SK-N-SH treated with all-trans-retinoic acid at 6 μM for 48 hours (cell line): ENCODE measurements around the gene ZC4H2.

ENCODE experiments used
- ATAC-seq: fragments of 200-7000 bp; cut with Tn5 transposase; 3 replicates; pipeline ENCODE4 v1.9.1; 2020; ENCODE audit warnings: mild to moderate bottlenecking, moderate library complexity
- ARNTL ChIP-seq: fragments of 450-650 bp; formaldehyde crosslinking; IDR thresholded peaks from 2 replicates; pipeline ENCODE4 v1.5.0; 2020; ENCODE audit warnings: low read depth, mild to moderate bottlenecking, moderate library complexity, borderline replicate concordance
- BACH2 ChIP-seq: fragments of 250-450 bp; sonication (Bioruptor Pico); IDR thresholded peaks from 2 replicates; pipeline ENCODE4 v1.9.0; 2021; ENCODE audit warnings: mild to moderate bottlenecking, borderline replicate concordance
- CSDC2 ChIP-seq: fragments of 250-450 bp; sonication (Bioruptor Pico); IDR thresholded peaks from 2 replicates; pipeline ENCODE4 v1.5.0; 2020; ENCODE audit warnings: mild to moderate bottlenecking, moderate library complexity
- ESRRG ChIP-seq: fragments of 250-450 bp; sonication (Bioruptor Pico); IDR thresholded peaks from 2 replicates; pipeline ENCODE4 v1.6.1; 2021; ENCODE audit warnings: mild to moderate bottlenecking
- GLIS3 ChIP-seq: fragments of 250-450 bp; sonication (Bioruptor Pico); IDR thresholded peaks from 2 replicates; pipeline ENCODE4 v1.5.0; 2020; ENCODE audit warnings: mild to moderate bottlenecking, moderate library complexity
- ISL1 ChIP-seq: fragments of 250-450 bp; sonication (Bioruptor Pico); IDR thresholded peaks from 2 replicates; pipeline ENCODE4 v2.1.2; 2022; ENCODE audit warnings: mild to moderate bottlenecking, moderate library complexity
- OSR1 ChIP-seq: fragments of 250-450 bp; sonication (Bioruptor Pico); IDR thresholded peaks from 2 replicates; pipeline ENCODE4 v1.8.0; 2022; ENCODE audit warnings: moderate library complexity, mild to moderate bottlenecking, inconsistent platforms
- SNAI2 ChIP-seq: fragments of 250-450 bp; sonication (Bioruptor Pico); IDR thresholded peaks from 2 replicates; pipeline ENCODE4 v1.5.0; 2020; ENCODE audit warnings: mild to moderate bottlenecking, moderate library complexity
- TCF4 ChIP-seq: fragments of 250-450 bp; sonication (Bioruptor Pico); IDR thresholded peaks from 2 replicates; pipeline ENCODE4 v1.8.0; 2021; ENCODE audit warnings: mild to moderate bottlenecking, moderate library complexity, borderline replicate concordance
- ZC3H10 ChIP-seq: fragments of 250-450 bp; sonication (Bioruptor Pico); IDR thresholded peaks from 2 replicates; pipeline ENCODE4 v1.5.1; 2021; ENCODE audit warnings: mild to moderate bottlenecking, moderate library complexity
- ZFP3 ChIP-seq: fragments of 250-450 bp; sonication (Bioruptor Pico); IDR thresholded peaks from 2 replicates; pipeline ENCODE4 v1.5.0; 2020; ENCODE audit warnings: mild to moderate bottlenecking, moderate library complexity
- ZNF565 ChIP-seq: fragments of 450-650 bp; formaldehyde crosslinking; conservative IDR thresholded peaks from 2 replicates; pipeline ENCODE4 v1.5.0; 2020; ENCODE audit warnings: low read depth, mild to moderate bottlenecking, moderate library complexity
- ZNF70 ChIP-seq: fragments of 450-650 bp; formaldehyde crosslinking; IDR thresholded peaks from 2 replicates; pipeline ENCODE4 v1.5.0; 2020; ENCODE audit warnings: mild to moderate bottlenecking, moderate library complexity
- ZNF8 ChIP-seq: fragments of 450-650 bp; formaldehyde crosslinking; IDR thresholded peaks from 2 replicates; pipeline ENCODE4 v1.5.0; 2020; ENCODE audit warnings: mild to moderate bottlenecking, moderate library complexity
- TF ChIP-seq, protein P1 (sequence below): fragments of 250-450 bp; sonication (Bioruptor Pico); IDR thresholded peaks from 2 replicates; pipeline ENCODE4 v1.5.1; 2020; ENCODE audit warnings: low read depth, mild to moderate bottlenecking, moderate library complexity
- TF ChIP-seq, protein P2 (sequence below): fragments of 250-450 bp; sonication (Bioruptor Pico); IDR thresholded peaks from 2 replicates; pipeline ENCODE4 v1.5.1; 2021; ENCODE audit warnings: mild to moderate bottlenecking, moderate library complexity
- TF ChIP-seq, protein P3 (sequence below): fragments of 250-450 bp; sonication (Bioruptor Pico); IDR thresholded peaks from 2 replicates; pipeline ENCODE4 v1.8.0; 2021; ENCODE audit warnings: low read depth, mild to moderate bottlenecking, moderate library complexity, borderline replicate concordance
- TF ChIP-seq, protein P4 (sequence below): fragments of 250-450 bp; sonication (Bioruptor Pico); IDR thresholded peaks from 2 replicates; pipeline ENCODE4 v1.5.0; 2020; ENCODE audit warnings: mild to moderate bottlenecking, moderate library complexity
- TF ChIP-seq, protein P5 (sequence below): fragments of 250-450 bp; sonication (Bioruptor Pico); IDR thresholded peaks from 2 replicates; pipeline ENCODE4 v1.8.0; 2020; ENCODE audit warnings: mild to moderate bottlenecking, moderate library complexity, borderline replicate concordance

ZC4H2 gene, protein sequence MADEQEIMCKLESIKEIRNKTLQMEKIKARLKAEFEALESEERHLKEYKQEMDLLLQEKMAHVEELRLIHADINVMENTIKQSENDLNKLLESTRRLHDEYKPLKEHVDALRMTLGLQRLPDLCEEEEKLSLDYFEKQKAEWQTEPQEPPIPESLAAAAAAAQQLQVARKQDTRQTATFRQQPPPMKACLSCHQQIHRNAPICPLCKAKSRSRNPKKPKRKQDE

DNA sequence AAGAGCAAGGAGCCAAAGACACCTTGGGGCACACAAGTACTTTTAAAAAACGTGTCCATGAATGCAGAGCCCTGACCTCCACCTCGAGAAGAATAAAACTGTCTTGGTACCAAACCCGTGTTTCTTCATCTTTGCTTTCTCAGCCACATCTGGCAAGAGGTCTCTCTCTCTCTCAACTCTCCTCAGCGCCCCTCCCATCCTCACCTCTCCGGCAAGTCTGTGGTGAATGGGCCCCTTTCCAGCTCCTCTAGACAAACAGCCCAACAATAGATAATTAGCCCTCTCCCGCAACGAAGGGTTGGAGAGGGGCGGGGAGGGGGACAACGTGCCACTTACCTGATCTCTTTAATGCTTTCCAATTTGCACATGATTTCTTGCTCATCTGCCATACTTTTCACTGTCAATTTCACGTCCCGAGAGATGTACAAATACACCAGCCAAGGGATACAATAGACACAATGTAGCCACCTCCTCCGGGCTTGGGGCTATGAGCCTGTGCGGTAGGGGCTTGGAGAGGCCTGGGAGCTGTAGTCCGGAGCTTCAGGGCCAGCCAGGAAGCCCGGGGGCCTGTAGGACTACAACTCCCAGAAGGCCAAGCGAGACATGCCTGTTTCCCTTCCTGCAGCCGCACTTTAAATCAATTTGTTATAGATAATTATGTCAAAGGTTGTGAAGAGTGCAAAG lies at the start of gene ZC4H2:
Gene ZC4H2 (minus strand): TSS at position 462 of the 684 bp plus-strand sequence. CDS start 73 bp downstream, at position 389.
- ATAC-seq = peak; percentile 100

DNA sequence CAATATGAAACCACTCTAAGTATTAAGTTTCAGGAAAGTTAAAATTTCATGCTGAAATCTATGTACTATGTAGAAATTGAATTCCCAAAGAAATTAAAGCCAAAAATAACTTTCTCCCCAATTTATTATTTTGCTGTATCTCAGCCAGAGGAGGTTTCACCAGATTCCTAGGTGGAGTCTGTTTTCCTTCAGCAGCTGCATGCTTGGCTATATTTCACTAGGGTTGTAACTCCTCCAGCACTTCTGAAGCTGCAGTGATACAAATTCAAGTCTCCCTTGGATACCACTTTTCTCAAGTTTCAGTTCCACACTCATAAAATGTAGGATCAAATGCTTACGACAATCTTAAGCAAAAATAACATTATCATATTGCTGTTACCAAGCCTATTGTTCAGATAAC lies 41.2 kb upstream of the ZC4H2 start:
- ATAC-seq = no peak
- no peak for TF ChIP-seq SNAI2
- no peak for TF ChIP-seq TCF4 (CRISPR knock-in tag)

More for the DNA sequence above, at the start of gene ZC4H2:
- TF ChIP-seq, protein P1, sequence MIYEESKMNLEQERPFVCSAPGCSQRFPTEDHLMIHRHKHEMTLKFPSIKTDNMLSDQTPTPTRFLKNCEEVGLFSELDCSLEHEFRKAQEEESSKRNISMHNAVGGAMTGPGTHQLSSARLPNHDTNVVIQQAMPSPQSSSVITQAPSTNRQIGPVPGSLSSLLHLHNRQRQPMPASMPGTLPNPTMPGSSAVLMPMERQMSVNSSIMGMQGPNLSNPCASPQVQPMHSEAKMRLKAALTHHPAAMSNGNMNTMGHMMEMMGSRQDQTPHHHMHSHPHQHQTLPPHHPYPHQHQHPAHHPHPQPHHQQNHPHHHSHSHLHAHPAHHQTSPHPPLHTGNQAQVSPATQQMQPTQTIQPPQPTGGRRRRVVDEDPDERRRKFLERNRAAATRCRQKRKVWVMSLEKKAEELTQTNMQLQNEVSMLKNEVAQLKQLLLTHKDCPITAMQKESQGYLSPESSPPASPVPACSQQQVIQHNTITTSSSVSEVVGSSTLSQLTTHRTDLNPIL = no peak
- TF ChIP-seq ZNF70 (CRISPR knock-in tag) = no peak
- no peak for TF ChIP-seq GLIS3 (CRISPR knock-in tag)
- no peak for TF ChIP-seq ZFP3

DNA sequence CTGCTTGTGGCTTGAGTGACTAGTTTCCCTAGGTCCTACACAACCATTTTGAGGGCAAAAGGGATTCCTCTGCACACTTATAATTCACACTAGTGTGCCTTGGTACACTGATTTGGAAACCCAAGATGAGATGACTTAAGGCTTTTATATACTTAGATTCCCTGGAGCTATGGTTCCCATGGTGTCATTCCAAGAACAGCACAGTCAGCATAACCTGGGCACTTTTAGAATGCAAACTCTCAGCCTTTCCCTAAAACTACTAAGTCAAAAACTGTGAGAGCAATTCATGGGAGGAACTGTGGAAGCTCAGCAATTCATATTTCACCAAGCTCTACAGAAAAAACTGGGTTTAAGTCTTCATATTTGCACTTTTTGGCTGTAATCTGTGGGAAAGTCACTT lies 38.0 kb upstream of the ZC4H2 start:
- no peak for ATAC-seq
- TF ChIP-seq CSDC2 (no peak), BACH2 (CRISPR knock-in tag) (no peak), TCF4 (CRISPR knock-in tag) (no peak), GLIS3 (CRISPR knock-in tag) (no peak), ZNF565 (CRISPR knock-in tag) (no peak), ISL1 (CRISPR knock-in tag) (no peak), ZNF8 (CRISPR knock-in tag) (no peak), OSR1 (CRISPR knock-in tag) (no peak), ESRRG (CRISPR knock-in tag) (no peak)
- TF ChIP-seq, protein P2, sequence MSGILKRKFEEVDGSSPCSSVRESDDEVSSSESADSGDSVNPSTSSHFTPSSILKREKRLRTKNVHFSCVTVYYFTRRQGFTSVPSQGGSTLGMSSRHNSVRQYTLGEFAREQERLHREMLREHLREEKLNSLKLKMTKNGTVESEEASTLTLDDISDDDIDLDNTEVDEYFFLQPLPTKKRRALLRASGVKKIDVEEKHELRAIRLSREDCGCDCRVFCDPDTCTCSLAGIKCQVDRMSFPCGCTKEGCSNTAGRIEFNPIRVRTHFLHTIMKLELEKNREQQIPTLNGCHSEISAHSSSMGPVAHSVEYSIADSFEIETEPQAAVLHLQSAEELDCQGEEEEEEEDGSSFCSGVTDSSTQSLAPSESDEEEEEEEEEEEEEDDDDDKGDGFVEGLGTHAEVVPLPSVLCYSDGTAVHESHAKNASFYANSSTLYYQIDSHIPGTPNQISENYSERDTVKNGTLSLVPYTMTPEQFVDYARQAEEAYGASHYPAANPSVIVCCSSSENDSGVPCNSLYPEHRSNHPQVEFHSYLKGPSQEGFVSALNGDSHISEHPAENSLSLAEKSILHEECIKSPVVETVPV (CRISPR knock-in tag) = no peak
- TF ChIP-seq, protein P3, sequence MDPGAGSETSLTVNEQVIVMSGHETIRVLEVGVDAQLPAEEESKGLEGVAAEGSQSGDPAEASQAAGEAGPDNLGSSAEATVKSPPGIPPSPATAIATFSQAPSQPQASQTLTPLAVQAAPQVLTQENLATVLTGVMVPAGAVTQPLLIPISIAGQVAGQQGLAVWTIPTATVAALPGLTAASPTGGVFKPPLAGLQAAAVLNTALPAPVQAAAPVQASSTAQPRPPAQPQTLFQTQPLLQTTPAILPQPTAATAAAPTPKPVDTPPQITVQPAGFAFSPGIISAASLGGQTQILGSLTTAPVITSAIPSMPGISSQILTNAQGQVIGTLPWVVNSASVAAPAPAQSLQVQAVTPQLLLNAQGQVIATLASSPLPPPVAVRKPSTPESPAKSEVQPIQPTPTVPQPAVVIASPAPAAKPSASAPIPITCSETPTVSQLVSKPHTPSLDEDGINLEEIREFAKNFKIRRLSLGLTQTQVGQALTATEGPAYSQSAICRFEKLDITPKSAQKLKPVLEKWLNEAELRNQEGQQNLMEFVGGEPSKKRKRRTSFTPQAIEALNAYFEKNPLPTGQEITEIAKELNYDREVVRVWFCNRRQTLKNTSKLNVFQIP (CRISPR knock-in tag) = no peak
- TF ChIP-seq, protein P4, sequence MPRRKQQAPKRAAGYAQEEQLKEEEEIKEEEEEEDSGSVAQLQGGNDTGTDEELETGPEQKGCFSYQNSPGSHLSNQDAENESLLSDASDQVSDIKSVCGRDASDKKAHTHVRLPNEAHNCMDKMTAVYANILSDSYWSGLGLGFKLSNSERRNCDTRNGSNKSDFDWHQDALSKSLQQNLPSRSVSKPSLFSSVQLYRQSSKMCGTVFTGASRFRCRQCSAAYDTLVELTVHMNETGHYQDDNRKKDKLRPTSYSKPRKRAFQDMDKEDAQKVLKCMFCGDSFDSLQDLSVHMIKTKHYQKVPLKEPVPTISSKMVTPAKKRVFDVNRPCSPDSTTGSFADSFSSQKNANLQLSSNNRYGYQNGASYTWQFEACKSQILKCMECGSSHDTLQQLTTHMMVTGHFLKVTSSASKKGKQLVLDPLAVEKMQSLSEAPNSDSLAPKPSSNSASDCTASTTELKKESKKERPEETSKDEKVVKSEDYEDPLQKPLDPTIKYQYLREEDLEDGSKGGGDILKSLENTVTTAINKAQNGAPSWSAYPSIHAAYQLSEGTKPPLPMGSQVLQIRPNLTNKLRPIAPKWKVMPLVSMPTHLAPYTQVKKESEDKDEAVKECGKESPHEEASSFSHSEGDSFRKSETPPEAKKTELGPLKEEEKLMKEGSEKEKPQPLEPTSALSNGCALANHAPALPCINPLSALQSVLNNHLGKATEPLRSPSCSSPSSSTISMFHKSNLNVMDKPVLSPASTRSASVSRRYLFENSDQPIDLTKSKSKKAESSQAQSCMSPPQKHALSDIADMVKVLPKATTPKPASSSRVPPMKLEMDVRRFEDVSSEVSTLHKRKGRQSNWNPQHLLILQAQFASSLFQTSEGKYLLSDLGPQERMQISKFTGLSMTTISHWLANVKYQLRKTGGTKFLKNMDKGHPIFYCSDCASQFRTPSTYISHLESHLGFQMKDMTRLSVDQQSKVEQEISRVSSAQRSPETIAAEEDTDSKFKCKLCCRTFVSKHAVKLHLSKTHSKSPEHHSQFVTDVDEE (CRISPR knock-in tag) = no peak

DNA sequence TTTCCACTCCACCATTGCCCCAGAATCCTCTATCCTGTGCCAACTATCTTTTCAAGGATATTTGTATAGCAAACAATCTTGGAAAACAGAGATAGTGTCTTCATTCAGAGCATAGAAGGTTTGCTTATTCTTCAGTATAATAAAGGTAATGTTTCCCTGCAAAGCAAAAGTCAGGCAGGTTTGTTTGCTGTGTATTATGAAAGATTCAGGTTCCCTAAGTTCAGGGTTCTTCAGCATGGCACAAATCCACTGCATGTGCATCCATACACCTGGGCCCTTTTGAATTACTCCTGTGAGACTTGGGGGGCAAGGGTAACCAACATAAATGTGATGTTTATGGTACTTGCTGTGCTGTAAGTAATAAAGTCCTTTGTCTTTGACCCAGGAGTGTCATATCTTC lies 33.2 kb upstream of the ZC4H2 start:
- TF ChIP-seq, protein P2 (CRISPR knock-in tag) = no peak
- TF ChIP-seq, protein P4 (CRISPR knock-in tag) = no peak
- TF ChIP-seq ZC3H10 (CRISPR knock-in tag) (no peak), GLIS3 (CRISPR knock-in tag) (no peak), ARNTL (CRISPR knock-in tag) (no peak), ESRRG (CRISPR knock-in tag) (no peak), SNAI2 (no peak)
- TF ChIP-seq, protein P3 (CRISPR knock-in tag) = no peak
- TF ChIP-seq, protein P5, sequence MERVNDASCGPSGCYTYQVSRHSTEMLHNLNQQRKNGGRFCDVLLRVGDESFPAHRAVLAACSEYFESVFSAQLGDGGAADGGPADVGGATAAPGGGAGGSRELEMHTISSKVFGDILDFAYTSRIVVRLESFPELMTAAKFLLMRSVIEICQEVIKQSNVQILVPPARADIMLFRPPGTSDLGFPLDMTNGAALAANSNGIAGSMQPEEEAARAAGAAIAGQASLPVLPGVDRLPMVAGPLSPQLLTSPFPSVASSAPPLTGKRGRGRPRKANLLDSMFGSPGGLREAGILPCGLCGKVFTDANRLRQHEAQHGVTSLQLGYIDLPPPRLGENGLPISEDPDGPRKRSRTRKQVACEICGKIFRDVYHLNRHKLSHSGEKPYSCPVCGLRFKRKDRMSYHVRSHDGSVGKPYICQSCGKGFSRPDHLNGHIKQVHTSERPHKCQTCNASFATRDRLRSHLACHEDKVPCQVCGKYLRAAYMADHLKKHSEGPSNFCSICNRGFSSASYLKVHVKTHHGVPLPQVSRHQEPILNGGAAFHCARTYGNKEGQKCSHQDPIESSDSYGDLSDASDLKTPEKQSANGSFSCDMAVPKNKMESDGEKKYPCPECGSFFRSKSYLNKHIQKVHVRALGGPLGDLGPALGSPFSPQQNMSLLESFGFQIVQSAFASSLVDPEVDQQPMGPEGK (CRISPR knock-in tag) = no peak
- ATAC-seq = no peak
